GM12872 (cell line): ENCODE results near the gene TBCD.

Experiments used
- CTCF ChIP-seq: IDR thresholded peaks from 3 replicates; pipeline ENCODE4 v1.5.1; 2011; ENCODE audit warnings: low read depth, mild to moderate bottlenecking, low read length, moderate library complexity; ENCODE audit not compliant: insufficient read depth

The TBCD gene

GRCh38 chr17:82803185-82803584 lies 51.3 kb downstream of the TBCD start:
- TF ChIP-seq CTCF, result no peak

- no peak for TF ChIP-seq CTCF
These were observed 51.7 kb downstream of the TBCD start for GRCh38 chr17:82803606-82804005.

GRCh38 chr17:82804442-82805191 lies 52.8 kb downstream of the TBCD start:
- no peak for TF ChIP-seq CTCF

GRCh38 chr17:82805254-82805653 lies 53.4 kb downstream of the TBCD start:
- no peak for TF ChIP-seq CTCF

- TF ChIP-seq CTCF, result no peak
These were observed 54.0 kb downstream of the TBCD start for GRCh38 chr17:82805823-82806222.

- TF ChIP-seq CTCF, result no peak
These were observed 54.8 kb downstream of the TBCD start for GRCh38 chr17:82806645-82807044.

- no peak for TF ChIP-seq CTCF
These were observed 55.2 kb downstream of the TBCD start for GRCh38 chr17:82807101-82807500.
